Mucosa of stomach (tissue), 1 donor: ENCODE data around the gene GABRP.
A peak's percentile ranks its signal among the peaks of the same experiment; 100 is the strongest.
"Not testable (repeated sequence)": the region's sequence is repeated elsewhere in the genome, so short reads cannot be mapped to it uniquely, and the experiment has no call there.

Experiments used
- H3K27me3 ChIP-seq: one replicate; pipeline ENCODE4 v1.7.0; 2013; ENCODE audit warnings: mild to moderate bottlenecking, low read length; ENCODE audit not compliant: control insufficient read depth, insufficient read depth
- H3K36me3 ChIP-seq: one replicate; pipeline ENCODE4 v1.7.0; 2013; ENCODE audit warnings: low read length; ENCODE audit not compliant: control insufficient read depth, insufficient read depth
- H3K4me1 ChIP-seq: one replicate; pipeline ENCODE4 v1.7.0; 2013; ENCODE audit warnings: mild to moderate bottlenecking, low read length; ENCODE audit not compliant: control insufficient read depth, insufficient read depth
- H3K4me3 ChIP-seq: one replicate; pipeline ENCODE4 v1.7.0; 2013; ENCODE audit warnings: low read length
- H3K9ac ChIP-seq: one replicate; pipeline ENCODE4 v1.7.0; 2013; ENCODE audit warnings: mild to moderate bottlenecking, low read length, moderate library complexity
- H3K9me3 ChIP-seq: one replicate; pipeline ENCODE4 v1.7.0; 2013; ENCODE audit warnings: mild to moderate bottlenecking, low read length, moderate library complexity; ENCODE audit not compliant: control insufficient read depth
- donor health status: Pancreatic carcinoma.

Gene GABRP

GRCh38 chr5:170747357-170747756 is 36.2 kb upstream of the GABRP start:
- Histone ChIP-seq H3K27me3 (peaks cover 6% of the 10 kb centered on the region), H3K9ac (no peak overlapping the region), H3K9me3 (no peaks in the 10 kb centered on the region), H3K36me3 (no peaks in the 10 kb centered on the region), H3K4me1 (peaks cover 57% of the 10 kb centered on the region), H3K4me3 (no peak overlapping the region)

DNA sequence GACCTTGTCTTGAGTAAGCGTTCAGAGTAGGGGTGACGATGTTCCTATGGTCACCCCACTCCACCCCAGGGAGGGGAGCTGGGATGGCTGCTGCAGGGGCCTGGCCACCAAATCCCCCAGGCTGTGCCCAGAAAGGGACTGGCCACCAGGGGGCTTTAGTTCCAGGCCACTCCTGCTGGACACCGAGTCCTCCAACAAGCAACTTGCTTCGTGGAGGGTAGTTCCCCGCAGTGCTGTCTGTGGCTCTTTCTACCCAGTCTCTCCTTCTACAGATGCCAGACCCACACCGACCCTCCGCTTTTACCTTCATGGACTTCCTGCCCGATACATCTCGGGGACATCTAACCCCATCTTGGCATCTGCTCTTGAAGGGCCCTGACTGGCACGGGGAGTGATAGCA is 35.7 kb upstream of the GABRP start:
- Histone ChIP-seq H3K9ac (no peak overlapping the region), H3K4me1 (peaks cover 62% of the 10 kb centered on the region), H3K27me3 (peaks cover 6% of the 10 kb centered on the region), H3K4me3 (no peak overlapping the region), H3K36me3 (no peaks in the 10 kb centered on the region), H3K9me3 (no peaks in the 10 kb centered on the region)

DNA sequence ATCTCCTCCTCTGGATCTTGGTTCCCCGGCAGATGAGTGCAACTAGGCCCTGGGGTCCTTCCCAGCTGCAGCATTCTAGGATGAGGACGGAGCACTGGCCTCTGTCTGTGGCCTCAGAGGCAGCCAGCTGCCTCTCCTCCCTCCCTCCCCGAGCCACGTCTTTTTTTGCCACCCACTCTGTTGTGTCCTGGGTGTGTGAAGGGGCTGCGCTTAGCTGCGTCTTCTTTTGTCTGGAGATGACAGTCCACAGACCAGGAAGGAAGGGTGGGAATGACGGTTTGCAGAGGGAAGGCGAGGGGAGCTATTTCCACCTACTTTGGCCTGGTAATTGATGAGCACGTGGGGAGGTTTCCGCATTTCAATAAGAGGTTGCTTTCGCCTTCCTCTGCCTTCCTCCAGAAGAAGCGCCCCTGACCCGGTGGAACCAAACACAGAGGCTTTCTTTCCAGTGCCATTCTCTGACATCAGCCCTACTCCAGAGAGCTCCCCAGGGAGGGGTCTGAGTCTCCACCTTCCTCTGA is 34.5 kb upstream of the GABRP start:
- Histone ChIP-seq H3K9me3 (no peaks in the 10 kb centered on the region), H3K36me3 (no peaks in the 10 kb centered on the region), H3K27me3 (peaks cover 3% of the 10 kb centered on the region), H3K4me1 (peaks cover 67% of the 10 kb centered on the region), H3K4me3 (no peak overlapping the region), H3K9ac (no peak overlapping the region)

DNA sequence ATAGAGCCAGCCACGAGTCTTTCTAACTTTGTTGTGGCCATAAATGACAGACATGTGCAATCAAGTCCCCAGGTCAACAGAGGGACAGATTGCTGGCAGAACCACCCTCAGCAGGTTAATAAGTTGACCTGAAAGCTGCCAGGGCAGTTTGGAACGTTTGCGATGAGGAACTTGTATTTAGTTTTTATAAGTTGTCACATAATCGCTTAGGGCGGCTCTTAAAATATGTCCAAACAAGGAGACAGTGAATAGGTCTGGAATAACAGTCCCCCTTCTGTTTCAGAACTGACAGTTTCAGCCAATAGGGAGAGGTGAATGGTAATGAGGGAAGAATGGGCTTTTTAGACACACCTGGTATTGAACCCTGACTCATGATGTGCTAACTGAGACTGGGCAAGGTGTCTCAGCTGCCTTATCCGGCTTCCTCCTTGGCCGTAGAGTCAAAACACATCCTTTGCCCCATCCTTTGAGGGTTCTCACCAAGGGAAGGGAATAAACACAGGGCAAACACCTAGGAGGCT is 33.6 kb upstream of the GABRP start:
- H3K4me1 ChIP-seq, result peaks cover 57% of the 10 kb centered on the region
- H3K9ac ChIP-seq, result no peak overlapping the region
- H3K36me3 ChIP-seq, result no peaks in the 10 kb centered on the region
- no peaks in the 10 kb centered on the region for H3K27me3 ChIP-seq
- no peak overlapping the region for H3K4me3 ChIP-seq
- H3K9me3 ChIP-seq, result no peaks in the 10 kb centered on the region

DNA sequence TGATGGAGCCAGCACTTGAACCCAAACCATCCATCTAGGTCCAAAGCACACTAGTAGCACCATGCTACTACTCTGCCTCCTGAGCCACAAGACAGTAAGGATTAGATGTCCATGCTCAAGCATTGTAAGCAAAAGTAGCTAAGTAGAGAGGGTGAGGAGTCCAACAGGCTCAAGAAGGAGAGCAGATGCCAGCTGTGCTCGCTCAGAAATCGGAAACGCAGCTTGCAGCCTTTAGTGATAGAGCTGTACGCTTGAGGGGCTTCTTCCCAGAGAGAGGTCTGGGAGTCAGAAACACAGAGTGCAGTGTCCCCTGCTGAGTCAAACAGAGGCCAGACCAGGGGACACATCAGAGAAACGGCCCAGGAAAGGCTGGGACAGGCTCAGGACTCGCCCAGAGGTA is 32.7 kb upstream of the GABRP start:
- peaks cover 57% of the 10 kb centered on the region for H3K4me1 ChIP-seq
- H3K9ac ChIP-seq, result no peak overlapping the region
- H3K27me3 ChIP-seq, result no peaks in the 10 kb centered on the region
- H3K9me3 ChIP-seq, result no peaks in the 10 kb centered on the region
- no peak overlapping the region for H3K4me3 ChIP-seq
- H3K36me3 ChIP-seq, result no peaks in the 10 kb centered on the region

GRCh38 chr5:170751631-170752030 is 31.9 kb upstream of the GABRP start:
- H3K4me3 ChIP-seq, result no peak overlapping the region
- H3K36me3 ChIP-seq, result no peaks in the 10 kb centered on the region
- H3K4me1 ChIP-seq, result peaks cover 60% of the 10 kb centered on the region
- no peaks in the 10 kb centered on the region for H3K27me3 ChIP-seq
- H3K9ac ChIP-seq, result peak overlapping the region; percentile 48
- H3K9me3 ChIP-seq, result no peaks in the 10 kb centered on the region

DNA sequence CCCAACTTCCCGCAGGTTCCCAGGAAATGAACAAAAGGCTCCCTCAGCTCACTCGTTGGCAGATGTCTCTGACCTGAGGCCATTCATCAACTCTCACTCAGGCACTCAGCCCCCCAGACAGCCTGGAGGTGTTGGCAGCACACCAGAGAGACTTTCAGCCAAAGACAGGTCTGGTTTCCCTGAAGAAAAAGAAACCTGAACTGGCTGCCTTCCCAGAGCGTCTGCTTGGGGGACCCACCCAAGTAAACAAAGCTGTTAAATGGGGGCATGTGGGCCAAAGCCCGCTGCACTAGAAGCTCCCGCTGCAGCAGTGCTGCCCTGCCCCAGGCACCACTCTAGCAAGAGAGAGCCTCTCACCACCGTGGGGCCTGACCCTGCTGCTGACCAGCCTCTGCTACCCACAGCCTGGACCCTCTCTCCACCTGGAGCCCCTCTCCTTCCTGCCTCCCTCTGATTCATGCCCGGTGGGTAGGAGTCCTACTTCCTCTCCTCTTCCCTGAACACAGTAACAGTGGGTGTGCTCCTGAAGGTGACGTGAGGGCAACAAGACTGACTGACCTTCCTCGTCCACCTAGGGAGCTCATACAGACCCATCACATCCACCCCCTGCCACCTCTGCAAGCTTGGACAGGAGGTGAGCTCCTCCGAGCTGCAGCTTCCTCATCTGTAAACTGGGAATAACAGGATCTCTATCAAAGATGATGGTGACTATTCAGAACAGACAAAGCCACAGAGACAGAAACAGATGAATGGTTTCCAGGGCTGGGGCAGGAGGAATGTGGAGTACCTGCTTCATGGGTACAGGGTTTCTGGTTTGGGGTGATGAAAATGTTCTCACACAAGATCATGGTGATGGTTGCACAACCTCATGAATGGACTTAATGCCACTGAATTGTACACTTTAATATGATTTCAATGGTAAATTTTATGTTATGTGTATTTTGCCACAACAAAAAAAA is 31.0 kb upstream of the GABRP start:
- Histone ChIP-seq H3K9ac (peak overlapping the region; percentile 48), H3K4me1 (peaks cover 68% of the 10 kb centered on the region), H3K4me3 (no peak overlapping the region), H3K27me3 (no peaks in the 10 kb centered on the region), H3K9me3 (no peaks in the 10 kb centered on the region), H3K36me3 (no peaks in the 10 kb centered on the region)

DNA sequence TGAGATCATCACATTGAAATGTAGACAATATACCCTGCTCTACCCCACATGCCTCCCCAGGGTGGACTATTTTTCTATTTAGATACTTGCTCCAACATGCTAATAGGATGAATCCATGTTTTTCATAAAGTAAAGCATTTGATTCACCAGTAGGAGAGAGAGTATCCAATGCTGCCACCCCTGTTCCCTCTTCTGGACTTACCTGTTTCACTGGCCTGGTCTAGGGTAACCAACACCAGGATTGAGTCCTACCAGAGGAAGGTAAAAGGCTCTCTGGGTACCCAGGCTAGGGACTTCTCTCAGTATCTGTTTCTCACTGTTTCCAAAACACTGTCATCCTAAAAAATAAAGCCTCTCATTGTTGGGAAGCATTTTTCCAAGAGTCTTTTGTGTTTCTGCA is 30.2 kb upstream of the GABRP start:
- Histone ChIP-seq H3K4me1 (peaks cover 76% of the 10 kb centered on the region), H3K9me3 (no peaks in the 10 kb centered on the region)

DNA sequence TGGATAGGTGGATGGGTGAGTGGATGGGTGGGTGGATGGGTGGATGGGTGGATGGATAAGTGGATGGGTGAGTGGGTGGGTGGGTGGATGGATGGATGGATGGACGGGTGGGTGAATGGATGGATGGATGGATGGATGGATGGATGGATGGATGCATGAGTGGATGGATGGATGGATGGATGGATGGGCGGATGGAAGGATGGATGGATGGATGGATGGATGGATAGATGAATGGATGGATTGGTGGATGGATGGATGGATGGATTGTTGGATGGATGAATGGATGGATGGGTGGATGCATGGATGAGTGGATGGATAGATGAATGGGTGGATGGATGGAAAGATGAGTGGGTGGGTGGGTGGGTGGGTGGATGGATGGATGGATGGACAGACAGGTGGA is 29.0 kb upstream of the GABRP start:
- H3K4me3 ChIP-seq, H3K9me3 ChIP-seq, H3K9ac ChIP-seq, H3K36me3 ChIP-seq, H3K27me3 ChIP-seq: not testable (repeated sequence)
- H3K4me1 ChIP-seq, result peaks cover 83% of the 10 kb centered on the region

More for the DNA sequence above, 30.2 kb upstream of the GABRP start:
- Histone ChIP-seq H3K4me3 (no peak overlapping the region), H3K36me3 (no peaks in the 10 kb centered on the region), H3K9ac (no peak overlapping the region), H3K27me3 (no peaks in the 10 kb centered on the region)

DNA sequence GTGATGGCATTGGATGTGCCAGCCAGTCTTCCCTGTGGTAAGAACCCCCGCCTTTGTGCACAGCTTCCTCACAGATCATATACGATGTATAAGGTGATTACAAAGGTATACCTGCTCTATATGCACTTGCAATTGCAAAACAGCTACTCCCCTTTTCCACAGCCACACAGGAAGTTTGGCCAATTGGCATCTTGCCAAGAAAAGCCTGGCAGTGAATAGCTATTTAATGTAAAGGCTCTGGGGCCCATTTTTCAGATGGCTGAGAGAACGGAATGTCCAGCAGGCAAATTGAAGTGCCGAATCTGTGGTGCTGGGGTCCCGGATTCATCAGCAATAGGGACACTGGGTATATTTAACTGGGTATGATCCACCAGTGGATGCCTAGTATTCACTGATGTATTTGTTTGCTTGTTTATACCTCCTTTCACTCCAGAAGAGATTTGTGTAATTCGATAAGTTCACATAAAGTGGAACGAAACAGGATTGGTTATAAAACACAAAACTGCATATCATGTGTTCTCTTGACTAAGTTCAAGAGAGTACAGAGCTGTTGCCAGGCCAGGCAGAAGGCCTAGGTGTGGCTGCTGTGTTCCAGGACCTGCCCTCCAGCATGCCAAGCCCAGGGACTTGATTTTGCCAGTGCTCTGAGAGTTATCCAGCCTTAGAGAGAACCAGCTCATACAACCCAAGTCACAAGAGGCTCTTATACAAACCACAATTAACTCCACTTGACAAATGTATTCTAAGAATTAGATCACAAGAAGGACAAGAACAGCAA is 27.7 kb upstream of the GABRP start:
- Histone ChIP-seq H3K9ac (peak overlapping the region; percentile 42), H3K9me3 (no peaks in the 10 kb centered on the region), H3K36me3 (no peaks in the 10 kb centered on the region), H3K27me3 (no peaks in the 10 kb centered on the region), H3K4me1 (peaks cover 81% of the 10 kb centered on the region), H3K4me3 (no peak overlapping the region)

DNA sequence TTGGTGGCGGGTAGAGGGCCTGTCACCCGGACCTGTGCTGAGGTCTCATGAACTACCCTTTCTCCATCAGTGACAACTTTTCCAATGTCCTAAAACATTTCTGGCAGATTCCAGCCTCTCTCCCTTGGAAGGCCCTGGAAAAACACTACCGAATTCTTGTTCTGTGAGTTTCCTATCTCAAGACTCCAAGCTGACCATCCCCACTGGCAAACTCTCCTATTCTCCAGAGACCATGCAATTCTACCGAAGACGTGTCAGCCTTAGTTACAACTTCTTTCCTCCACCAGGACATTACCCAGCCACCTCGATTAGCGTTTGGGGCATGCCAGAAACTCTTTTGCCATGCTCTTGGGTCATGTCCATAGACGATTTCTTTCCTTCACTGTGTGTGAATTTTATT is 26.8 kb upstream of the GABRP start:
- Histone ChIP-seq H3K27me3 (no peaks in the 10 kb centered on the region), H3K9ac (peak overlapping the region; percentile 42), H3K4me1 (peaks cover 75% of the 10 kb centered on the region), H3K36me3 (no peaks in the 10 kb centered on the region), H3K9me3 (no peaks in the 10 kb centered on the region), H3K4me3 (no peak overlapping the region)

GRCh38 chr5:170757182-170757601 is 26.3 kb upstream of the GABRP start:
- H3K9me3 ChIP-seq, result no peaks in the 10 kb centered on the region
- H3K4me3 ChIP-seq, result no peak overlapping the region
- no peaks in the 10 kb centered on the region for H3K27me3 ChIP-seq
- H3K9ac ChIP-seq, result peak overlapping the region; percentile 42
- H3K36me3 ChIP-seq, result no peaks in the 10 kb centered on the region
- peaks cover 70% of the 10 kb centered on the region for H3K4me1 ChIP-seq
